HG03039 (cell line): Measurements from ENCODE around the gene NINJ1.

ENCODE experiments used
- ATAC-seq: cut with Tn5 transposase; IDR thresholded peaks from one replicate; pipeline ENCODE4 v1.9.1; 2021; ENCODE audit warnings: mild to moderate bottlenecking, moderate library complexity; ENCODE audit not compliant: unreplicated experiment

The NINJ1 gene

DNA sequence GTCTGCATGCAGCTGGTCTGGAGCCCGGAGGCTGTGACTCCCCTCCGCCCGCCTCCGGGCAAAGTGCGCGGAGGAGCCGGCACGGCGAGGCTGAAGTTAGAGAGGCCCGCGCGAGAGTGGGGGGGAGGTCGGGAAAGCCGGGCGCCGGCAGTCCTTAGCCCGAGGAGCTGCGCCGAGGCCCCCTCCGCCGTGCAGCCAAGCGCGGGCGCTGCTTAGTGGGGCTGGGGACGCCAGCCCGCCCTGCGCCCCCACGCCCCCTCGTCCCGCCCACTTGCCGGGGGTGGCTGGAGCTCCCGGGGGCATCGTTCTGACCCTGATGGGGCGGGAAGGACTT is 403 bp downstream of the NINJ1 start:
- peak; percentile 25 for ATAC-seq

DNA sequence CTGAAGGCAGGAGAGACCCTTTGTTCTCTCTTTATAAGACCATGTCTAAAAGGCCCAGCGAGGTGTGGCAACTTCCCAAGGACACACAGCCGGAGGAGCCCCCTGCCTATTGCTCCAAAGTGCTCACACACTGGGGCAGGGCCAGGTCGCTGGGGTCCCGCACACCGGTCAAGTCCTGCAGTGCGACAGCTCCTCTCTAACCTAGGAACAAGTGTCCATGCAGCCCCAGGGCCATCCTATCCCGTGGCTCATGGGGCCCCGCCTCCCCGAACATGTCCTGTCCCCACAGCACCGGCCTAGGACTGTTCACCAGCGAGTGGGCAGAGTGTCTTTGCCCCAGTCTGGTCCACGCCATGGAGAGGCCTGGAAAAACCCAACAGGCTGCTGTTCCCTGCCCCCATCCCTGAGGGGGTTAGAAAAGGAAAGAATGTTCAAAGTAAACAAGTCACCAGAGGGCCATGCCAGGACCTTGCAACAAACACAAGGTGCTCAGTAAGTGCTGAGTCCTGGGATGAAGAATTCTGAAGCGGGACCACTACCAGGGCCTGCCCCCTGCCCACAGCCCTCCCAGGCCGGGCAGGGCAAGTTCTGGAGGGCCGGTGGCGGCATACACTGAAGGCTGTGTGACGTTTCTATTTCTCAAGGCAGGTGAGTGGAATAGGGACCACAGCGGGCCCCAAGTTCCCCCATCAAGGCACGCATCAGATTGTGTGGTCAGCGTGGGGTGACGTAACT is 938 bp downstream of the NINJ1 start:
- ATAC-seq, result no peak

DNA sequence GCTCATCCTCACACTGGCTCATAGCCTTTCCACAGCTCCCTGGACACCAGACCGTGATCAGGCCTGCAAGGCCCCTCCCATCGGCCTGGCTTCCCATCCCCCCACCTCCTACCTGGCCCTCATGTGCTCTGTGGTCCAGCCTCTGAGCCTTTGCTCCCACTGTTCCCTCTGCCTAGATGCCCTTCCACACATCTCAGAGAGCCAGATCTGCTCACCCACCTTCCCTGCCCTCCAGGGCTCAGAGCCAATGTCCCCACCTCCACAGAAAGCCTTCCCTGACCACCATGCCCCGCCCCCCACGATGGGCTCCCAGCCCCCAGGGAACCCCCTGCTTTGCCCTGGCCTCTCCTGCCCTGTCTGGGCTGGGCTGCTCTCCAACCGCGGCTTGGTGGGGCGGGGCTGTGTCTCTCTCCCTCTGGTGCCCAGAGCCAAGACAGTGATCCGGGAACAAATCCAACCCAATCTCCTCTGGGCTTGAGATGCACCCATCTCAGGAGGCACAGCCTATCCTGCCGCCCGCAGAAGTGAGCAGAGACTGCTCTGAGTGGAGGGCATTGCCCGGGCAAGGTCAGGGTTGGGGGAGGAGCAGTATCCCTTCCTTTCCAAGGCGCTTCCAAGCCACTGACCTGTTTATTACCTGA is 1.6 kb downstream of the NINJ1 start:
- no peak for ATAC-seq

DNA sequence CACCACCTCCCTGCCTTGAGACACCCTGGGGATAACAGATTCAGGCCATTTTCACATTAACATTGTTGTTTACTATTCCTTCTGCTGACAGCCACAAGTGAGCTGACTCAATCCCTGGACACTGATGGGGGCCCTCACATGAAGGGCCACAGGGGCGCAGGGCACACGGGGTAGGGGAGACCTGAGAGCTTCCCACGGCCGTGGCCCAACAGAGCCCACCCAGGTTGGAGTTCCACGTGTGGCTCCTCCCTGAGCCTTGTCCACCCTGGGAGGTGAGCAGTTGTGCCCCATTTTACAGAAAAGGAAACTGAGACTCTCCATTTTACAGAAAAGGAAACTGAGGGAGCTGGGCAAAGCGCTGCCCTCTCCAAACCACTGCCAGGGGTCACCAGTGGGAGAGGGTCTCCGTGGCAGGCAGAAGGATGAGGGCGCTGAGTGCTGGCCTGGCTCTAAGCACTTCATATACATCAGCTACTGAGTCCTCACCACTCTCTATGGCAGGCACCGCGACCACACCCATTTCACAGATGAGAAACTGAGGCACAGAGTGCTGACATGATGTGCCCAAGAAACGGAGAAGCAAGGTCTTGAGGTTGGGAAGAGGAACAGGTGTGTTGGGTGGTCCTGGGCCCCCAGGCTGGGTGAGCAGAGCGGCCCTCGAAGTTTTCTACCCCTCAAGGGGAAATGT is 2.3 kb downstream of the NINJ1 start:
- ATAC-seq, result no peak

DNA sequence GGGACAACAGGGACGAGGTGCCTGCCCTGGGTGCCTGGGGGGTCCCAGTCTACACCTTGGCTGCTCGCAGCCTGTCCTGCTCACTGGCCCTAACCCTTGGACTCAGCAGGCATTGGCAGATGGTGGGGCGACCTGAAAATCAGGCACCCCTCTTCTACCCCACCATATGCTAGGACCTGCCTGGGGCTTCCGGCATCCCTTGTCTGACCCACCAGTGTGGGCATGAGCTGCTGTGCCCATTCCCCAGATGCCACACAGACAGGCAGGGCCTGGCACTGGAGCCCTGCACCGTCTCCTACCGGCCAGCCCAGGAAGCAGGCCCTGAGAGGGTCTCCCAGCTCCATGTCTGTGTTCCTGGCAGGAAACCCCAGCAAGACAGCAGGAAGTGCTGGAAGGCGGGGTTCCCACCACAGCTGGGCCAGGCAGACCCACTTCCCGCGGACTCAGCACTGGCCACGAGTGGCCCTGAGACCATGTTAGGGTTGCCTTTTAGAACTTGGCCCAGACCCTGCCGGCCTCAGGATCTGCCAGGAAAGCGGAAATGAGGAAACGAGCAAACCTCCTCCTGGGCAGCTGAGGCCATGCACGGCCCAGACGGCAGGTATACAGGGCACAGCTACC is 3.1 kb downstream of the NINJ1 start:
- no peak for ATAC-seq

DNA sequence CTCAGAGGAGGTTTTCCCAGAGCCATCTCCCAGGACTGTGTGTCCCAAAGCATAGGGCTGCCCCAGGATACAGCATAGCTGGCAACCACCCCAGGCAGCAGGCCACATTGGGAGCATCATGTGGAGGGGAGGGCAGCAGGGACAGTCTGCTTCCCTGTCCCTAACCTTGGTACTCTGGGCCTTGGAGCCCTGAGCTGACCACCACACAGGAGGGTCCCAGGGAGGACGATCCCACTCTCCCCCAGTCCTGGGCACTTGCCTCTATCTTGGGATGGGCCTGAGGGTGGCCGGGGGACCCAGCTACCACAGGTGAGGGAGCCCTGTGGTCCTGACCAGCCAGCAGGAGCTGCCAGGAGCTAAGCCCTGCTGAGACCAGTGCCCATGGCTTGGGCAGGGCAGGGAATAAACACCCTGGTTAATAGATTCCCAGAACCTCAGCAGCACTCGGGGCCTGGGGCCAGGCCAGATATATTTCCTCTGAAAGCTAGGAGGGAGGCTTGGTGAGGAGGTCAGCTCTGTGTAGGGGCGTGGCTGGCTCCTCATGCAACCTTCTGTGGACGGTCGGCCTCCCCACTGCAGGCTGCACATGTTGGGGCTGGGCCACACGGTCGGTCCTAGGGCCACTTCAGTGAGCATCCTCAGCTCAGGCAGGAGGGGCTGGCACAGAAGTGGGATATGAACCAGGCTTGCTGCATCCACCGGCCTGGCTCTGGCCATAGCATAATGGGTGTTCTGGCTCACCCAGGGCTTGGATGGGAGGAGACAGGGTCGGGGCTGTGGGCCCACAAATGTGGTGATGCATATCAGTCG is 4.2 kb downstream of the NINJ1 start:
- ATAC-seq, result no peak

DNA sequence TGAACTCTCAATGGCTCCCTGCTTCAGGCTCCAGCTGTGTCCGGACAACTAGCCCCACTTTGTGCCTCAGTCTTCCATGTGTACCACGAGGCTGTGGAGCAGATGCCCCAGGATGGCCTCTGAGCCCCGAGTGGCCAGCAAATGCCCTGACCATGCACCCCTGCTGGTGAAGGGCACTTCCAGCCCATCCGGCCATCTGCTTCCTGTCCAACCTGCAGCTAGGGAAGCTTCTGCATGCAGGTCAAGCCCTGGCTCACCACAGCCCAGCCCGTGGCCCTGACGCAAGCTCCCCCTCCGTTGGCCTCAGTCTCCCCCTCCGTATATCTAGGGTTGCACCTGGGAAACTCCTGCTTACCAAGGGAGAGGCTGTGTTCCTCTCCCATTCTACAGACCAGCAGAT is 4.8 kb downstream of the NINJ1 start:
- no peak for ATAC-seq

DNA sequence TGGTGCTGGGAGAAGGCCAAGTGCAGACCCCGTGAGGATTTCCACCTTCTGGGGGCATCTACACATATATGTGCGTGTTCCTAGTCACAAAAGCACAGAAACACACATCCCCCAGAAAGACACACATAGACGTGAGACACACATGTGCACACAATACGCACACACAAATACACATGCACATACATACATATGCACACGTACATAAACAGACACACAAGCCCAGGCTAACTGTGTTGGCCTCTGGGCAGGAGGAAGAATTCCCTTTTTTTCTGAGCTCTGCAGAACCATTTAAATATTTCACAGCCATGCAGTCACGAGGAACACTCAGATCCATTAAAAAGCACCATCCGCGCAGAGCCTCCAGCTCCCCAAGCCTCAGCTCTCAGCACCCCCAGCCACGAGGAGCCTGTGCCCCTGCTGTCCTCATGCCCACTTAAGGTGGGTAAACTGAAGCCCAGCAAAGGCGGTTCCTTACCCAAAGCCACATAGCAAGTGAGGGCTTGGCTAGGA is 5.3 kb downstream of the NINJ1 start:
- no peak for ATAC-seq

DNA sequence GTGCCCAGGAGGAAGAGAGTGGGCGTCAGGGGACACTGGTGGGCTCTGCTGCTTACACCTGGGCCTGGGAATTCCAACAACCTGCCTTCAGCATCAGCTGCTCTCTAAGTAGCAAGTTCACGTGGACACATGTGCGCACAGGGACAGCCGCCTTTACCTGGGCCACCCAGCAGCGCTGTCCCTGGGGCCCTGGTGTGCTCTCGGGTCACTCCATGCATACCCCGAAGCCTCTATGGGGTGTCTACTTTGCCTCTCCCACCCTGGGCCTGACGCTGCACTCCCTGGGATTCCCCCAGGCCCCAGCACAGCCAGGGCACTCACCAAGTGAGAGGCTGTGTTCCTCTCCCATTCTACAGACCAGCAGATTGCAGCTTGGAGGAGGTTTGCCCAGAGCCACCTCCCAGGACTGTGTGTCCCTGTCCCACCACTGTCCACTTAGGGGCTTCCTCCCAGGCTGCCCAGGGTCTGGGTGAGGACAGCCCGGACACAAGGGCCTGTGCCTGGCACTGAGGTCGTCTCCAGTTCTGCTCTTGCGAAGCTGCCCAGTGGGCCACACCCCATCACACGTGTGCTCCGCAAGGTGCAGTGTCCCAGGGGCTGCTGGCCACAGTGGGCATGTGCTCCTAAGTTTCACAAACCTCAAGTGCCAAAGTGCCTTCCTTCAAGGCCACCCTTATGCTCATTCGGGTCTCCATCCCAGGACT is 5.9 kb downstream of the NINJ1 start:
- ATAC-seq, result no peak

DNA sequence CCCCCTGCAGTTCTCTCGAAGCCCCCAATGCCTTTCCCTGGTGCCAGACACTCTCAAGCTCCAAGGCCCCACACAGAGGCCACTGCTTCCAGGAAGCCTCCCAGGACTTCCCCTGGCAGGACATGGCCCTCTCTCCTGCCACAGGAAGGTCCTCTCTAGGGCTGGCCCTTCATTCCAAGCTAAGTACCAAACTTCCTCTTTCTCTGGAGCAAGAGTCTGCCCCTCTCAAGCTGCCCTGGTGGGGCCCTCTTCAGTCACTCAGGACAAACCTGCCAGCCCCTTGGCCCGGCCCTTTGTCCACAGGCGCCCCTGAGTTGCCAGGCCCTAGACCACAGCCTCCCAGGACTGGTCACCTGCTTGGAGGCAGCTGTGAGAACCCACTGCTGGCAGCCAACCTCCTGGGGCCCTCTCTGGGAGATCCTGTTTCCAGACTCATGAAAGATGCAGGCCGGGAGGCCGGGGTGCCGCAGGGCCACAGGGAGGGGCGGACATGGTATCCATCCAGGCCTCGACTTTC is 6.6 kb downstream of the NINJ1 start:
- no peak for ATAC-seq

DNA sequence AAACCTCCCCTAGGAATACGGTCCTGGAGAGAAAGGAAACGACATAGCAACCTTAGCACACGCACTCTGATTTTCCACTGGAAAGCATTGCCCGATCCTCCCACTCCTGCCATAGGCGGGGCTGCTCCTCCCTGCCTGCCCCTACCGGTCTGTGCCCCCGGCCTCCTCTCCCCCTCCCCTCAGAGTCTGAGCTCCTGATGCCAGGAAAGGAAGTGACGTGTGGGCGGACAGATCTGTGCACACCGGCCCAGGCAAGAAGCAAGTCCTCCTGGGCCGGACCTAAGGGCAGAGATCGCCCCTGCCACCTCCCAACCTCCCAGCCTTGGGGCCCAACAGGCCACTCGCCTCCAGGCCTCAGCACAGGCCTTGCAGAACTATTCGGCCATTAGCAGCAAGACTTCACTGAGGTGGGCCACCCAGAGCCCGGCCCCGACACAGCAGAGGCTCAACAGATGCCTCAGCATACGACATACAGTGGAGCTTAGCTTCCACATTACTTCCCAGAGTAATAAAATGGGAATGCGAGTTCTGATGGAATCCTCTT is 7.2 kb downstream of the NINJ1 start:
- ATAC-seq, result no peak

DNA sequence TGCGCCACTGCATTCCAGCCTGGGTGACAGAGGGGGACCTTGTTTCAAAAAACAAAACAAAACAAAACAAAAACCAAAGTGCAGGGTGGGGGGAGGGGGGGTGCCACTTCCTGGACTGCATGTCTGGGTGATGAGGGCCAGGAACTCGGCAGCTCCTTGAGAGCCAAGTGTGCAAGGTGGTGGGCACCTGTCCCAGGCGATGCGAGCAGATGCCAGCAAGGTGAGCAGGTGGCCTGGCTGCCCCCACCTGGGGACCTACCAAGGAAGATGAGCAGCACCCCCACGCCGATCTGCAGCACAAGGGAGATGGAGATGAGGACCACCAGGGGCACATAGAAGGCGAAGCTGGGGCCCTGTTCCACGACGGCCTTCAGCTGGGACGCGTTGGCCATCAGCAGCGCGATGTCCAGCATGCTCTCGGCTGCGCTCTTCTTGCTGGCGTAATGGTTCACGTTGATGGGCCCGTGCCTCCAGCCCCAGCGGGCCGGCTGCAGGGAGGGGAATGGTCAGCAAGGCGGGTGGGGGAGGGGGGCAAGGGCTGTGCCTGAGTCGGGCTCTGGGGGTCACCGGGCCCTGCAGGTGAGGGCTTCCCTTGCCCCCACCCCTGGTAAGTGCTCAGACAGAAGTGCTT is 7.8 kb downstream of the NINJ1 start:
- ATAC-seq, result no peak

DNA sequence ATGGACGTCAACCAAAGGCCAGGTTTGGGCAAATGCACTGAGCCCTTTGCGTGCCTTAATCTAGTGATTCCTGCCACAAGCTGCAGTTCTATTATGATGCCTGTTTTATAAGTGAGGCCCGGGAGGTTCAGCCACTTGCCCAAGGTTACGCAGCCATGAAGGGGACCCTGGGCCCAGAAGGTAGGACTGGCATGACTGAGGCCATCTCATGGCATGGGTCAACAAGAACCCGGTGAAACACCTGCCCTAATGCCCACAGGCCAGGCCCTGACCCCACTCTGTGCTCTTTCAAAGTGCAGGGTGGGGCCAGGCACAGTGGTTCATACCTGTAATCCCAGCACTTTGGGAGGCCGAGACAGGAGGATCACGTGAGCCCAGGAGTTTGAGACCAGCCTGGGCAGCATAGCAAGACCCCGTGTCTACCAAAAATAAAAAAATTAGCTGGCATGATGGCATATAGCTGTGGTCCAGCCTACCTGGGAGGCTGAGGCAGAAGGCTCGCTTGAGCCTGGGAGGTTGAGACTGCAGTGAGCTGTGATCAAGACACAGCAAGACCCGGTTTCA is 8.6 kb downstream of the NINJ1 start:
- ATAC-seq, result no peak

DNA sequence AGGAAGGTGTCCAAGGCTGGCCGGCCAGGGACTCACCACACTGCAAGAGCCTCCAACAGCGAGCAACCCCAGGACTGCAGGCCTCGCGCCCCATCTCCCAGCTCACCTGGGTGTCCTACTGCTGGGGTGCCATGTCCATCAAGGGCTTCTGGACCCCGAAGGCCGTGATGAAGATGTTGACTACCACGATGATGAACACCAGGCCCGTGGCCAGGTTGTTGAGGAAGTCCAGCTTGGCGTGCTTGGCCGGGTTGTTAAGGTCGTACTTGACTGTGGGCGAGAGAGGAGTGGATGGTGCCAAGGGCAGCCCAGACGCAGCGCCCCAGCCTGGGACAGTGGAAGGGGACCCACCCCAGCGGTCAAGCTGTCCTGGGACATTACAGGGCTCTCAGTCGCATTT is 9.3 kb downstream of the NINJ1 start:
- no peak for ATAC-seq

DNA sequence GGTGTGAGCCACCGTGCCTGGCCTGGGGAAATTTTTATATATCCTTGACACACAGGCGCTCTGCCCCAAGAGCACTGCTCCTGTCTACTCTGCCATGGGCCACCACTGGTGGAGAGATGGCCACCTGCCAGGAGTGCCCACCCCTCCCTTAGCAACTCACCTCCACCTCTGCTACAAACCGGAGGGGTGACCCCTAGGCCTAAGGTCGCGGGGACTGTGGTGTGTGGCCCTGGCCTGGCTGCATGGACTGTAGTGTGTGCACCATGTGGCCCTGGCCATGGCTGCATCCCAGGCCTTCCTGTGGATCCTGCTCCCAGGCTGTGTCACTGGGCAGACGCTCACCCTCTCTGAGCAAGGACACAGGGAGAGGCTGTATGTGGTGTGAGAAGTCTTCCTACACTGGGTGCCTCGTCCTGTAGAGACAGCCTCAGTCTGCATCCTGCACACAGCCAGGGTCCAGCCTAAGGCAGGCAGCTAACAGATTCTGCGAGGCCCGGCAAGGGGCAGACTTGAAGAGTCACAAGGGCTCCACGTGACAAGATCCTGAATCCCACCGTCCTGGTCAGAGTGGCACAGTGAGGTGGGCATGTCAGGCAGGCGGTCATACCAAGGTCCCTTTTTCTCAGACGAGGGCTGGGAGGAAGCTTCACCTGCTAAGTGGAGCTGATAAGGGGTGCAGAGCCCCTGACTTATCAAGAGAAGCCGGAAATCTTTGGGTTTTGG is 10.3 kb downstream of the NINJ1 start:
- no peak for ATAC-seq

DNA sequence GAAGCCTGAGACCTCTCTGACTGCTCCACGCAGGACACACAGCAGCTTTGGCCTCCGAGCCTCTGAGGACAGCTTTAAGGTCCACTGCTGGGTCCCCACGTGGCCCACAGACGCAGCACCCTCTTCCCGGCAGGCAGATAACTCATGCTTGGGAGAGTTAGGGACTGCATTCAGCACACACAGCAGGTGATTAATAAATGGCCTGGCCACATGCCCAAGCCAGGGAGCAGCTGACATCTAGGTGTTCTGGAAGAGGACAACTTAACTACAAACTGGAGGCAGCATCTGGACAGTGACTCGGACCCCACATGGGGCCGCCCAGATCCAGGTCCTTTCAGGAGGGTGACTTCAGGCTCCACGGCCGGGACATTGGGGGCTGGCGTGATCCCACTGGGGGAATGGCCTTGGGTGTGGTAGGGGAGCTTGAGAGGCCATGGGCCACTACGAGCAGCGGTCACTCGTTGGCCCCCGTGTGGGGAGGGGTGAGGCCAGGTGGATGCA is 11.3 kb downstream of the NINJ1 start:
- no peak for ATAC-seq

DNA sequence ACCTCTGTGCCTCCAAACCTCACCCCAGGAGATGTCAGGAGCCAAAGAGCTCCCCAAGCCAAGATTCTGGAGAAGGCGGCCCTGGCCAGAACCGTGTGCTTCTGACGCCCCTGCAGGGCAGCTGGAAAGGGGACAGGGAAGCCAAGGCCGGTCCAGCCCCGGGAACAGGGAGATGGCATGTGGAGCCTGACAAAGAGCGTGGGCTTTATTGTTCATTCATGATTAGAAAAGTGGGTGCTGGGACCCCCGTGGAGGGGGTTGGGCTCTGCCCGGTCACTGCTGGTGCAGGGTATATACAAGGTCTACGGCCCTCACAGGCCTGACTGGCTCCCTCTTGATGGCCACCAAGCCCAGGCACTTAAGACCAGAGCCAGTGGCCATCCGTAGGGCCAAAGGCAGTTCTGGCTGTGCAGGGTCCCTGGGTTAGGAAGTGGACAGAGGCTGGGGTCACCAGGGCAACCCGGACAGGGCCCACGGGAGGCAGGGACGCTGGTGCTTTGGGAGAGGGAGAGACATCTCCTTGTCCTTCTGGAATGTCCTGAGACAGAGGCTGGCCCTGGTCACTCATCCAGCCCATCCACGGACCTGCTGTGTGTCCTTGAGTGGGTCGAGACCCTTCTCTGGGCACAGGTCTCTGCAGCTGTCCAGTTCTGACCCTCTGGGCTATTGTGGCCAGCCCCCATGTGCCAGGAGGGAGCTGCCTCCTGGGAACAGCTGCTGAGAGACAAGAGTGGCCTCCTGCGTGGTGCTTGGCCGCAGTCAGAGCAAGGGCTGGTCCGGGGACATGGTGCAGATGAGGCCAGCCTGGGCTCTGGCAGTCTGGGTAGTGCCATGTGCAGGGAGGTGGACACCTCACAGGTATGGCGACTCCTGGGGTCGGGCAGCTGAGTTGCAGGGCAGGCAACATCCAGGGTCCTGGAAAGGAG is 12.5 kb downstream of the NINJ1 start:
- ATAC-seq, result no peak
